Neural cell (in vitro differentiated cells): ENCODE data around the gene LOXL4. TPM values are rescaled to one million over a fixed set of nuclear protein-coding genes. Genes with fewer than 3 reads are reported as not detected.

Experiments used
- H2AFZ ChIP-seq: fragments of 200-600, 300-800 bp; sonication (generic), shearing (Covaris generic); 2 replicates; pipeline ENCODE4 v1.6.0; 2014; ENCODE audit warnings: low read depth, mild to moderate bottlenecking, antibody characterized with exemption, low read length, moderate library complexity
- H3F3A ChIP-seq: fragments of 200-600 bp; shearing (Covaris generic); 2 replicates; pipeline ENCODE4 v1.6.1; 2016; ENCODE audit warnings: mild to moderate bottlenecking, moderate library complexity, mixed read lengths, antibody characterized with exemption, low read length; ENCODE audit not compliant: insufficient read depth, poor library complexity, severe bottlenecking
- H3K27ac ChIP-seq: fragments of 200-600, 300-800 bp; sonication (generic), shearing (Covaris generic); 2 replicates; pipeline ENCODE4 v1.5.1; 2014; ENCODE audit warnings: mild to moderate bottlenecking, low read length, moderate library complexity
- H3K27me3 ChIP-seq: fragments of 300-800, 200-600 bp; sonication (generic), shearing (Covaris generic); 2 replicates; pipeline ENCODE4 v1.6.0; 2014; ENCODE audit warnings: mild to moderate bottlenecking, low read depth, low read length, moderate library complexity; ENCODE audit not compliant: insufficient read depth
- H3K36me3 ChIP-seq: fragments of 300-800, 200-600 bp; sonication (generic), shearing (Covaris generic); 2 replicates; pipeline ENCODE4 v1.5.1; 2014; ENCODE audit warnings: mild to moderate bottlenecking, antibody characterized with exemption, low read length, moderate library complexity; ENCODE audit not compliant: insufficient read depth
- H3K4me2 ChIP-seq: fragments of 300-800, 200-600 bp; sonication (generic), shearing (Covaris generic); 2 replicates; pipeline ENCODE4 v1.6.0; 2014; ENCODE audit warnings: mild to moderate bottlenecking, low read length
- H3K4me3 ChIP-seq: fragments of 300-800, 200-600 bp; sonication (generic), shearing (Covaris generic); 2 replicates; pipeline ENCODE4 v1.5.1; 2014; ENCODE audit warnings: mild to moderate bottlenecking, low read length, moderate library complexity
- H3K79me2 ChIP-seq: fragments of 200-600 bp; shearing (Covaris generic); replicated peaks from 2 replicates; pipeline ENCODE4 v1.6.0; 2014; ENCODE audit warnings: mild to moderate bottlenecking, low read length, moderate library complexity; ENCODE audit not compliant: insufficient read depth
- H3K9ac ChIP-seq: fragments of 300-800, 200-600 bp; sonication (generic), shearing (Covaris generic); 2 replicates; pipeline ENCODE4 v1.6.1; 2016; ENCODE audit warnings: mild to moderate bottlenecking, low read length, mixed read lengths
- H3K9me2 ChIP-seq: fragments of 200-600 bp; shearing (Covaris generic); 2 replicates; pipeline ENCODE4 v1.6.1; 2016; ENCODE audit warnings: mild to moderate bottlenecking, low read length, mixed read lengths; ENCODE audit not compliant: insufficient read depth
- H3K9me3 ChIP-seq: fragments of 200-600, 300-800 bp; sonication (generic), shearing (Covaris generic); 2 replicates; pipeline ENCODE4 v1.6.1; 2016; ENCODE audit warnings: mild to moderate bottlenecking, mixed run types, low read length, moderate library complexity, mixed read lengths
- H4K20me1 ChIP-seq: fragments of 200-600 bp; shearing (Covaris generic); 2 replicates; pipeline ENCODE4 v1.6.1; 2016; ENCODE audit warnings: mild to moderate bottlenecking, mixed run types; ENCODE audit not compliant: insufficient read depth
- EP300 ChIP-seq: fragments of 450-650 bp; conservative IDR thresholded peaks from 2 replicates; pipeline ENCODE4 v1.6.1; 2014; ENCODE audit warnings: antibody characterized with exemption, mild to moderate bottlenecking, moderate library complexity; ENCODE audit not compliant: poor library complexity, severe bottlenecking
- EZH2 ChIP-seq: fragments of 200-600, 300-800 bp; shearing (Covaris generic), sonication (generic); IDR thresholded peaks from 2 replicates; pipeline ENCODE4 v1.6.1; 2014; ENCODE audit warnings: antibody characterized with exemption, low read length, borderline replicate concordance, mild to moderate bottlenecking; ENCODE audit not compliant: insufficient read depth, poor library complexity, severe bottlenecking
- MXI1 ChIP-seq: fragments of 450-650 bp; conservative IDR thresholded peaks from 2 replicates; pipeline ENCODE4 v1.6.1; 2014; ENCODE audit warnings: antibody characterized with exemption, mild to moderate bottlenecking; ENCODE audit not compliant: poor library complexity, severe bottlenecking
- POLR2AphosphoS5 ChIP-seq: IDR thresholded peaks from 2 replicates; pipeline ENCODE4 v1.6.1; 2012
- RAD21 ChIP-seq: fragments of 450-650 bp; conservative IDR thresholded peaks from 2 replicates; pipeline ENCODE4 v1.6.1; 2014; ENCODE audit warnings: antibody characterized with exemption, mild to moderate bottlenecking, moderate library complexity
- SMC3 ChIP-seq: fragments of 450-650 bp; conservative IDR thresholded peaks from 2 replicates; pipeline ENCODE4 v1.6.1; 2014; ENCODE audit warnings: antibody characterized with exemption, mild to moderate bottlenecking, moderate library complexity; ENCODE audit not compliant: poor library complexity
- TAF1 ChIP-seq: IDR thresholded peaks from 2 replicates; pipeline ENCODE4 v1.6.1; 2012; ENCODE audit warnings: low read depth
- polyA plus RNA-seq: library from polyadenylated mRNA; depleted of rRNA; stranded (reverse); fragments of >200 nt; gene quantifications from 2 replicates; pipeline ENCODE4 v1.2.3, GENCODE V29; 2014
- TF ChIP-seq, protein P1 (sequence below): fragments of 450-650 bp; IDR thresholded peaks from 2 replicates; pipeline ENCODE4 v1.5.1; 2014; ENCODE audit warnings: antibody characterized with exemption, mild to moderate bottlenecking, moderate library complexity; ENCODE audit not compliant: poor library complexity, severe bottlenecking
- TF ChIP-seq, protein P2 (sequence below): IDR thresholded peaks from 2 replicates; pipeline ENCODE4 v1.6.1; 2012; ENCODE audit warnings: borderline replicate concordance

LOXL4 gene
- polyA plus RNA-seq, 1 donor from 2014 or later = not detected

DNA sequence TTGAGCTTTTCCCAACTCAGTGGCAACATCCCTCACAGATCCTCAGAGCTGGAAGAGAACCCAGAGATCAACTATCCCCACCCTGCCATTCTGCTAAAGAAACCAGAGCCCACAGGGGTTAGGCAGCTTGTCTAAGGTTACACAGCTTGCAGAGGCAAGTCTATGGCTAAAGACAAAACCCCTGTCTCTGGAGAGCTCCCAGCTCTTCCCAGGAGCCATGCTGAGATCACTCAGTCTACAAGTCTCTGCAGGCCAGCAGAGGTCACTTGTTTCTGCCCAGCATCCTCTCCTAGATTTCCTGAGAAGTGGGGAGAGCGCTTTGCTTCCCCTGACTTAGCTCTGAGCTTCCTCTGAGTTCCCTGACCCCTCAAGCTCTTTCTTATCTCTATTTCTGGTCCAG, 28.5 kb upstream of the LOXL4 start:
- H3K27ac ChIP-seq = no peak overlapping the region

DNA sequence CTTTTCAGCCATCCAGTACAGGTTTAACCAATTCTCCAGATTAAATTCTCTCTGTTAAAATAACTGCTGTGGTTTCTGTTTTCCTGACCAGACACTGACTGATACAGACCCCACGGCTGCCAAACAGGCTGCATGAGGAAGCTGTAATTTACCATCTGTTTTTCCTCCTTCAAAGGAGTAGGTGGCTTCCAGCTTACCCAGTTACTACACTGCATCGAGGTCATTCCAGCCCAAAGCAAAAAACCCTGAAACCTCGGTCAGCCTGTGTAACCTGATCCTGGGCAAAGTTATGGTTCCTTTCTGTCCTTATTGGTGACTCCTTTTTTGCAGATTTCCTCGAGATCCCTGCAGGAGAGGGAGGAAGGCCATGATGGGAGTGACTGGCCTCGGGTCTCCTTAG, 27.9 kb upstream of the LOXL4 start:
- no peaks in the 10 kb centered on the region for H3K79me2 ChIP-seq
- no peak overlapping the region for H3K4me3 ChIP-seq
- no peaks in the 10 kb centered on the region for H4K20me1 ChIP-seq
- H3K36me3 ChIP-seq = no peaks in the 10 kb centered on the region
- TF ChIP-seq MXI1 (no peak), POLR2AphosphoS5 (no peak)
- H3K9ac ChIP-seq = no peak overlapping the region
- no peaks in the 10 kb centered on the region for H3K9me3 ChIP-seq
- no peak overlapping the region for H3K4me2 ChIP-seq
- no peaks in the 10 kb centered on the region for H3K9me2 ChIP-seq
- H2AFZ ChIP-seq = no peak overlapping the region
- H3F3A ChIP-seq = no peaks in the 10 kb centered on the region
- no peak overlapping the region for H3K27ac ChIP-seq
- H3K27me3 ChIP-seq = no peaks in the 10 kb centered on the region

More for the DNA sequence above, 28.5 kb upstream of the LOXL4 start:
- H3K9me3 ChIP-seq = no peaks in the 10 kb centered on the region
- H3K9ac ChIP-seq = no peak overlapping the region
- no peaks in the 10 kb centered on the region for H3F3A ChIP-seq
- no peak overlapping the region for H3K4me3 ChIP-seq
- no peak overlapping the region for H2AFZ ChIP-seq
- H3K9me2 ChIP-seq = no peaks in the 10 kb centered on the region
- TF ChIP-seq MXI1 (no peak), SMC3 (no peak), EZH2 (no peak), EP300 (no peak), RAD21 (no peak), POLR2AphosphoS5 (no peak)
- TF ChIP-seq, protein P1, sequence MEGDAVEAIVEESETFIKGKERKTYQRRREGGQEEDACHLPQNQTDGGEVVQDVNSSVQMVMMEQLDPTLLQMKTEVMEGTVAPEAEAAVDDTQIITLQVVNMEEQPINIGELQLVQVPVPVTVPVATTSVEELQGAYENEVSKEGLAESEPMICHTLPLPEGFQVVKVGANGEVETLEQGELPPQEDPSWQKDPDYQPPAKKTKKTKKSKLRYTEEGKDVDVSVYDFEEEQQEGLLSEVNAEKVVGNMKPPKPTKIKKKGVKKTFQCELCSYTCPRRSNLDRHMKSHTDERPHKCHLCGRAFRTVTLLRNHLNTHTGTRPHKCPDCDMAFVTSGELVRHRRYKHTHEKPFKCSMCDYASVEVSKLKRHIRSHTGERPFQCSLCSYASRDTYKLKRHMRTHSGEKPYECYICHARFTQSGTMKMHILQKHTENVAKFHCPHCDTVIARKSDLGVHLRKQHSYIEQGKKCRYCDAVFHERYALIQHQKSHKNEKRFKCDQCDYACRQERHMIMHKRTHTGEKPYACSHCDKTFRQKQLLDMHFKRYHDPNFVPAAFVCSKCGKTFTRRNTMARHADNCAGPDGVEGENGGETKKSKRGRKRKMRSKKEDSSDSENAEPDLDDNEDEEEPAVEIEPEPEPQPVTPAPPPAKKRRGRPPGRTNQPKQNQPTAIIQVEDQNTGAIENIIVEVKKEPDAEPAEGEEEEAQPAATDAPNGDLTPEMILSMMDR = no peak
- TF ChIP-seq, protein P2, sequence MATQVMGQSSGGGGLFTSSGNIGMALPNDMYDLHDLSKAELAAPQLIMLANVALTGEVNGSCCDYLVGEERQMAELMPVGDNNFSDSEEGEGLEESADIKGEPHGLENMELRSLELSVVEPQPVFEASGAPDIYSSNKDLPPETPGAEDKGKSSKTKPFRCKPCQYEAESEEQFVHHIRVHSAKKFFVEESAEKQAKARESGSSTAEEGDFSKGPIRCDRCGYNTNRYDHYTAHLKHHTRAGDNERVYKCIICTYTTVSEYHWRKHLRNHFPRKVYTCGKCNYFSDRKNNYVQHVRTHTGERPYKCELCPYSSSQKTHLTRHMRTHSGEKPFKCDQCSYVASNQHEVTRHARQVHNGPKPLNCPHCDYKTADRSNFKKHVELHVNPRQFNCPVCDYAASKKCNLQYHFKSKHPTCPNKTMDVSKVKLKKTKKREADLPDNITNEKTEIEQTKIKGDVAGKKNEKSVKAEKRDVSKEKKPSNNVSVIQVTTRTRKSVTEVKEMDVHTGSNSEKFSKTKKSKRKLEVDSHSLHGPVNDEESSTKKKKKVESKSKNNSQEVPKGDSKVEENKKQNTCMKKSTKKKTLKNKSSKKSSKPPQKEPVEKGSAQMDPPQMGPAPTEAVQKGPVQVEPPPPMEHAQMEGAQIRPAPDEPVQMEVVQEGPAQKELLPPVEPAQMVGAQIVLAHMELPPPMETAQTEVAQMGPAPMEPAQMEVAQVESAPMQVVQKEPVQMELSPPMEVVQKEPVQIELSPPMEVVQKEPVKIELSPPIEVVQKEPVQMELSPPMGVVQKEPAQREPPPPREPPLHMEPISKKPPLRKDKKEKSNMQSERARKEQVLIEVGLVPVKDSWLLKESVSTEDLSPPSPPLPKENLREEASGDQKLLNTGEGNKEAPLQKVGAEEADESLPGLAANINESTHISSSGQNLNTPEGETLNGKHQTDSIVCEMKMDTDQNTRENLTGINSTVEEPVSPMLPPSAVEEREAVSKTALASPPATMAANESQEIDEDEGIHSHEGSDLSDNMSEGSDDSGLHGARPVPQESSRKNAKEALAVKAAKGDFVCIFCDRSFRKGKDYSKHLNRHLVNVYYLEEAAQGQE = no peak
- no peaks in the 10 kb centered on the region for H3K79me2 ChIP-seq
- H3K36me3 ChIP-seq = no peaks in the 10 kb centered on the region
- H3K27me3 ChIP-seq = no peaks in the 10 kb centered on the region
- H4K20me1 ChIP-seq = no peaks in the 10 kb centered on the region
- H3K4me2 ChIP-seq = no peak overlapping the region

DNA sequence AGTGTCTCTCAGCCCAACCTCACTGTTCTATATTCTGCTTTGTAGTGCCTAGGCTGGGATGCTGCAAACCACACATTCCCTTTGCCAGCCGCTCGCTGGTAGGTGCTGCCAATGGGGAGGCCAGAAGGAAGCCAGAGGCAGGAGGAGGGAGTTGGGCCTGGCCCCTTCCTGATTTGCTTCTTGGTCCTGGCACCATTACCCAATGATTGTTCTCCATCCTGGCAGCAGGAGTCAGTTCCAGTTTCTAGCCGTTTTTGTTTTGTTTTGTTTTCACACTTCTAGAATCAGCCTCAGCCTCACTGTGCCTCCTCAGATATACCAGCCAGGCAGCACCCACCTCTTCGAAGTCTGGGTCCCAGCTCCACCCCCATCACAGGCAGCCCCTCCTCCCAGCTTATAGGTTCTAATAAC, 27.4 kb upstream of the LOXL4 start:
- no peaks in the 10 kb centered on the region for H3K79me2 ChIP-seq
- TF ChIP-seq SMC3 = no peak
- no peak for TF ChIP-seq TAF1
- TF ChIP-seq, protein P1 = no peak
- no peak for TF ChIP-seq EP300
- H3K9ac ChIP-seq = no peak overlapping the region
- no peaks in the 10 kb centered on the region for H3K36me3 ChIP-seq
- no peaks in the 10 kb centered on the region for H3F3A ChIP-seq
- H2AFZ ChIP-seq = no peak overlapping the region
- no peak overlapping the region for H3K4me3 ChIP-seq
- H3K27ac ChIP-seq = no peak overlapping the region
- no peak overlapping the region for H3K4me2 ChIP-seq
- H3K27me3 ChIP-seq = no peaks in the 10 kb centered on the region
- no peaks in the 10 kb centered on the region for H3K9me3 ChIP-seq
- H4K20me1 ChIP-seq = no peaks in the 10 kb centered on the region
- H3K9me2 ChIP-seq = no peaks in the 10 kb centered on the region
